SW480 (cell line): ENCODE data around the gene ACP5.

Source experiments
- DNase-seq: peaks from one replicate; pipeline ENCODE4 v3.0.0-alpha.2; 2016; ENCODE audit warnings: low spot score

ACP5 gene

DNA sequence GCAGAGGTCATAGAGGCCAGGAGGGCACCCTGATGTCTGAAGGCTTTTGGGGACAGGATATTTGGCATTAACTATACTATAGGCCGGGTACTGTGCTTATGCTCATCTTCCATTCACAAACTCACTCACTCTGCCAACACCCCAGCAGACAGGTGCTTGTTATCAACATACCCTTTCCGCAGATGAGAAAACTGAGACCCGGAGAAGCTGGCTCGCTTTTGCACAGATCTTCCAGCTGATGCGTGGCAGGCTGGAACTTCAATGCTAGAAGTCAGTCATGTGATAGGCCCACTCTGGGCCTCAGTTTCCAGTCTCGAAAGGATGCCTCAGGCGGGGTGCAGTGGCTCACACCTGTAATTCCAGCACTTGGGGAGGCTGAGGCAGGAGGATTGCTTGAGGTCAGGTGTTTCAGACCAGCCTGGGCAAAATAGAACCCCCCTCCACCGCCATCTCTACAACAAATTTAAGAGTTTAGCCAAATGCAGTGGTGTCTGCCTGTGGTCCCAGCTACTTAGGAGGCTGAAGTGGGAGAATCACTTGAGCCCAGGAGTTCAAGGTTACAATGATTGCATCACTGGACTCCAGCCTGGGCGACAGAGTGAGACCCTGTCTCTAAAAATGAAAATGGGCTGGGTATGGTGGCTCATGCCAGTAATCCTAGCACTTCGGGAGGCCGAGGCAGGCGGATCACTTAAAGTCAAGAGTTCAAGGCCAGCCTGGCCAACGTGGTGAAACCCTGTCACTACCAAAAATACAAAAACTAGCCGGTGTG, 29.3 kb downstream of the ACP5 start:
- no peak for DNase-seq

- DNase-seq = no peak
Observed at GRCh38 chr19:11541238-11541637, 36.2 kb downstream of the ACP5 start.

GRCh38 chr19:11540645-11541044, 36.8 kb downstream of the ACP5 start:
- DNase-seq = no peak

DNA sequence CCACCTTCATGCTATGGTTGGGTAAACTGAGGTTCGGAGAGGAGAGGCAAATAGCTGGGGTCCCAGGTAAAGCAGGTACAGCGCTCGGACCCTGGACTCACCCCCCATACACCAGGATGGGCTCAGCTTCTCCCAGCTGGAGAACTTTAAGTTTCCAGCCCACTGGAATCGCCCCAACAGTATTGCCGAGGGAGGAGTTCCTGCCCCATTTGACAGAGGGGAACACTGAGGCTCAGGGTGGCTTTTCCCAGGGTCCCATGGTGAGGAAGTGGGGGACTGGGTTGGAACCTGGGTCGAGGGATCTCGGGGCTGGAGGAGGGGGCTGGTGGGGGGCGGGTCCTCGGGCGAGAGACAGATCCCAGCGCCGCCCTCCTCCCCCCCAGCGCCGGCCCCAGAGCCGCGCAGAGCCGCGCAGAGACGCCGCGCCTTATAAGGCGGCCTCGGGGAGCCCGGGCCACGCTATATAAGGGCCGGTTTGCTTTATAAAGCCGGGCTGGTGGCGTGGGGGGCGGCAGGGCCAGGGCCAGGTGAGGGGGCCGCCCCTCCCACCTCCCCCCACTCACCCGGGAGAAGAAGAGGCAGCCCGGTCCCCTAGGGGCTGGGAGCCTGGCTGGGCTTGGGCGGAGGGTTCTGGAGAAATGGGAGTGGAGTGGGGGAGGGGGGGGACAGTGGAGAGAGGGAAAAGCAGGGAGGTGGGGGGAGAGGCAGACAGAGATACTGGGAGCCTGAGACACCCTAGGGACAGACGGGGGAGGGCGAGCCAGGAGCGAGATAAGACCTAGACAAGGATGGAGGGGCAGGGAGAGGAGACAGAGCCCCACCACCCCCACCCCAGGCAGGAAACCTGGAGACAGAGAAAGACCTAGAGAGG, 37.7 kb downstream of the ACP5 start:
- DNase-seq = no peak

- DNase-seq = no peak
Observed at GRCh38 chr19:11538232-11539036, 39.0 kb downstream of the ACP5 start, which contains the start of gene CNN1. Gene CNN1 (plus strand): TSS chr19:11538851. CDS start chr19:11538928, 77 bp downstream.

DNA sequence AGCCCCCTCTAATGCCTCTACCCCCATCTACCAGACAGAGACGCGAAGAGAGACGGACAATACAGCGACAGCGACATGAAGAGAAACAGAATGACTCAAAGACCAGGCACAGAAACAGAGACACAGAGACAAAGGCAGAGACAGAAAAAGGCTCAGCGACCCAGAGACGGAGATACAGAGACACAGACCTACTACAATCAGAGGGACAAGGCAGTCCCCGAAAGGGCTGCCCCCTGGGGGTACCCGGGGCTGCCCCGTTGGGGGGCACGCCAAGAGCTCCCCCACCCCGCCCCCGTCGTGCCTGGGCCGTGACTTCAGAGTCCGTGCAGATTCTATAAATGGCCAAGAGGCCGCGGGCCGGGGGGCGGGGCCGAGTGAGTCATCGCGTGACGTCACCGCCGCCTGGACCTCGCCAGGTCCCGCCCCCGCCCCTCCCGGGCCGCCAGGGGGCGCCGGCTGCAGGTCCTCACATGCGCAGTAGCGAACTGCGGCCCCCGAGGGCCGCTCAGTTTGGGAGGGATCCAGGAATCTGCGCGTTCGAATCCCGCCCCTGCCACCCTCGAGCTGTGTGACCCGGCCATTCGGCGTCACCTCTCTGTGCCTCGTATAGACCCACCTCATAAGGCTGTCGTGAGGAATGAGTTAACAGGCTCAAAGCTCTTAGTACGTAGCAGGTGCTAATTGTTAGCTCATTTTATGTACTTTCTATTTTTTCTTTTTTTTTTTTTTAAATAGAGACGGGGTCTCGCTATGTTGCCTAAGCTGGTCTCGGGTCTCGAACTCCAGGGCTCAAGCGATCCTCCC, 41.5 kb downstream of the ACP5 start:
- DNase-seq = peak; percentile 75

DNA sequence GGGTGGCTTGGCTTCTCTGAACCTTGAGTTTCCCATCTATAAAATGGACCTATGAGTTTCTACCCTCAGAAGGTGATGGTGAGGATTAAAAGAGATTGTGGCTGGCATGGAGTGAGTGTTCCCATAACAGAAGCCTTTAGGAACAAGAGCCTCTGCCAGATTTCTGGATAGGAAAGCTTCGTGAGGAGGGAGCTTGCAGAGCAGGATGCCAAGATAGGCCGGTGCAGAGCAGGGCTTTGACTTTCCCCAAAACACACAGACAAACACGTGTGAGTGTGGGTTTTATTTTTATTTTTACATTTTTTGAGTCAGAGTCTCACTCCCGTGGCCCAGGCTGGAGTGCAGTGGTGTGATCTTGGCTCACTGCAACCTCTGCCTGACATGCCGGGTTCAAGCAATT, 42.5 kb downstream of the ACP5 start:
- DNase-seq = no peak

- no peak for DNase-seq
Observed at GRCh38 chr19:11534538-11534937, 42.9 kb downstream of the ACP5 start.

DNA sequence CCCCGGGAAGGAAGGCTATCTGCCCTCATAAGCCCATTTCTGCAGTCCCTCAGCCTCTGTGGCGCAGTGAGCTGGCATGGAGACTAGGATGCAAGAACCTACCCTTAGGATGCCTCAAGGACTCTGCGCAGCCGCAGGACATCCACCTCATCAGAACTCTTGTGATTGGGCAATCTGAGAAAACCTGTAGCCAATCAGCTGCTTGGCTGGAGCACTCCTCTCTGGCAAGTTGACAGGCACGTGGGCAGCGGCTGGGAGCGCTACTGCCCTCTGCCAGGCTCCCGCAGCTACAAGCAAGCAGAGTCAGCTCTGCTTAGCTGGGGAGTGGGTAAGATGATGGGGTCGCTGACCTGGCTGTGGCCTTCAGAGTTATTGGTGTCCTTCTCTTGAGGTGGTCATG, 47.0 kb downstream of the ACP5 start:
- peak; percentile 58 for DNase-seq

DNA sequence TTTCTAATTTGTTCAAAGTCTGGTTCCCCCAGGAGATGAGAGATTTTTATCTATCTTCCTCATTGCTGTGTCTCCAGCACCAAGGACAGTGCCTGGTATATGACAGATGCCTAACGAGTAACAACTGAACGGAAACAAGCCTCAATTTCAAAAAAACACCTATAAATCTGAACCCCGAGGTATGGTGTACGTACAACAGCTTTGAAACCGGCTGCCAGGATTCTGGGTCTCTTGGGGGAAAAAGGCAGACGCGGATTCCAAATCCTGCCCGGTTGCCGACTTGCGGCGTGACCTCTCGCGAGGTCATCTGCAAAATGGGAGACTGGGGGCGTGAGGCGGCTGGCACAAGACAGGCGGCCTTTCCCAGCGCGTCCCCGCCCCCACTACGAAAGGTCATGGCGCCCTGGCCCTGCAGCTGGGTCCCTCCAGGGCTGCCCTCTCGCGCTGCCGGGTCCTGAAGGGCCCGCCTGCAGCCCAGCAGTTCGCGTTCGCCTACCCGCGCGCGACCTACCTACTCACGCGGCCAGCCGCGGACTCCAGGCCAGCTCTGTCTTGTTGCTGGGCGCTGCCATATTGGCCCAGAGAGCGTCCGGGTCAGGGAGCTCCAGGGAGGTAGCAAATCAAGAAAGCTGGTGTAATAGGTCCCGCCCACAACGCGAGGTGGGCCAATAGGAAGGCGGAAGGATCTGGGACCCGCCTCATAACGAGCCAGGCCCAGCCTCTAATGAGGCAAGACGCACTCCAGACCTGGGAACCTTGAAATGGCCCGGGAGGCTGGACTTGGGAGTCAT, 48.7 kb downstream of the ACP5 start, which contains the start of gene ECSIT:
Gene ECSIT (minus strand): TSS at position 584 of the 791 bp plus-strand sequence. CDS start 9,964 bp downstream, outside the sequence.
- DNase-seq = peak; percentile 98
